CD14-positive monocyte (primary cell): ENCODE results near the gene GRM8. TPM values are rescaled to one million over a fixed set of nuclear protein-coding genes. Genes with fewer than 3 reads are reported as not detected.

Experiments
- DNase-seq, 3 donors: peaks; one replicate each; pipeline ENCODE4 v3.0.0-alpha.2; 2011 to 2022
- H2AFZ ChIP-seq: 2 replicates; pipeline ENCODE4 v1.6.0; 2012; ENCODE audit warnings: mild to moderate bottlenecking, low read depth, low read length, inconsistent platforms; ENCODE audit not compliant: insufficient read depth, poor library complexity, severe bottlenecking
- H3K27ac ChIP-seq, 2 donors: 1 replicate in 1 of 2; 2 replicates in 1 of 2; pipeline ENCODE4 v1.5.1; 2012 to 2013; ENCODE audit warnings: low read length in 2 of 2, control low read depth in 1 of 2, inconsistent platforms in 1 of 2, low read depth in 1 of 2, mild to moderate bottlenecking in 1 of 2
- H3K27me3 ChIP-seq, 2 donors: one replicate each; pipeline versions ENCODE4 v1.6.0 to v1.6.1; 2011 to 2013; ENCODE audit warnings: low read length in 2 of 2; ENCODE audit not compliant: control insufficient read depth in 2 of 2, insufficient read depth in 2 of 2
- H3K36me3 ChIP-seq, 2 donors: replicated peaks in 1 of 2; 1 replicate in 1 of 2; 2 replicates in 1 of 2; pipeline versions ENCODE4 v1.5.1 to v1.6.1; 2012 to 2013; ENCODE audit warnings: low read length in 2 of 2, control low read depth in 1 of 2, inconsistent platforms in 1 of 2, mild to moderate bottlenecking in 1 of 2; ENCODE audit not compliant: insufficient read depth in 2 of 2, control insufficient read depth in 1 of 2
- H3K4me1 ChIP-seq, 2 donors: 1 replicate in 1 of 2; 2 replicates in 1 of 2; pipeline versions ENCODE4 v1.5.1 to v1.6.1; 2012 to 2013; ENCODE audit warnings: low read length in 2 of 2, control low read depth in 1 of 2, inconsistent platforms in 1 of 2, mild to moderate bottlenecking in 1 of 2, moderate library complexity in 1 of 2; ENCODE audit not compliant: insufficient read depth in 2 of 2, control insufficient read depth in 1 of 2
- H3K4me2 ChIP-seq: replicated peaks from 2 replicates; pipeline ENCODE3; 2012; ENCODE audit warnings: low read length, moderate library complexity, mild to moderate bottlenecking; ENCODE audit not compliant: poor library complexity, severe bottlenecking; ENCODE audit errors: extremely low read depth
- H3K4me3 ChIP-seq, 3 experiments: fragments of 200-600 bp in 1 of 3; sonication (generic) in 1 of 3; replicated peaks in 1 of 3; 1 replicate in 2 of 3; 2 replicates in 1 of 3; pipeline ENCODE4 v1.5.1; 2011 to 2013; ENCODE audit warnings: low read length in 3 of 3, mild to moderate bottlenecking in 3 of 3, control low read depth in 2 of 3, low read depth in 2 of 3, inconsistent platforms in 1 of 3, moderate library complexity in 1 of 3
- H3K79me2 ChIP-seq: 2 replicates; pipeline ENCODE4 v1.6.0; 2012; ENCODE audit warnings: mild to moderate bottlenecking, control low read depth, inconsistent platforms, low read length, moderate library complexity; ENCODE audit not compliant: insufficient read depth
- H3K9ac ChIP-seq: 2 replicates; pipeline ENCODE4 v1.6.0; 2017; ENCODE audit warnings: low read length, mild to moderate bottlenecking; ENCODE audit not compliant: insufficient read depth, poor library complexity, severe bottlenecking
- H3K9me3 ChIP-seq, 2 donors: replicated peaks in 1 of 2; 1 replicate in 1 of 2; 2 replicates in 1 of 2; pipeline versions ENCODE4 v1.5.1 to v1.6.1; 2012 to 2013; ENCODE audit warnings: low read length in 2 of 2, control low read depth in 1 of 2; ENCODE audit not compliant: control insufficient read depth in 1 of 2, insufficient read depth in 1 of 2
- H4K20me1 ChIP-seq: 2 replicates; pipeline ENCODE4 v1.6.0; 2012; ENCODE audit warnings: mild to moderate bottlenecking, low read length, control low read depth, moderate library complexity; ENCODE audit not compliant: insufficient read depth
- H3K27ac Mint-ChIP-seq, 7 donors: one replicate each; pipeline ENCODE4 v1.8.0; 2020; ENCODE audit warnings: mild to moderate bottlenecking in 7 of 7, mixed read lengths in 7 of 7, moderate library complexity in 6 of 7, inconsistent platforms in 2 of 7
- H3K27me3 Mint-ChIP-seq, 3 donors: one replicate each; pipeline ENCODE4 v1.8.0; 2021 to 2022; ENCODE audit warnings: low read depth in 3 of 3, mild to moderate bottlenecking in 3 of 3, mixed read lengths in 3 of 3, moderate library complexity in 3 of 3, inconsistent platforms in 1 of 3
- H3K36me3 Mint-ChIP-seq, 2 donors: one replicate each; pipeline ENCODE4 v1.8.0; 2020; ENCODE audit warnings: mixed read lengths in 2 of 2, inconsistent platforms in 1 of 2, mild to moderate bottlenecking in 1 of 2
- H3K4me1 Mint-ChIP-seq: one replicate; pipeline ENCODE4 v1.8.0; 2020; ENCODE audit warnings: mild to moderate bottlenecking, mixed read lengths
- H3K4me3 Mint-ChIP-seq, 2 donors: one replicate each; pipeline ENCODE4 v1.8.0; 2020; ENCODE audit warnings: mild to moderate bottlenecking in 2 of 2, mixed read lengths in 2 of 2, moderate library complexity in 1 of 2
- H3K9me3 Mint-ChIP-seq, 7 donors: one replicate each; pipeline ENCODE4 v1.8.0; 2020 to 2022; ENCODE audit warnings: mixed read lengths in 7 of 7, mild to moderate bottlenecking in 6 of 7, moderate library complexity in 6 of 7, inconsistent platforms in 2 of 7
- WGBS: methylation state at CpG from one replicate; pipeline ENCODE4 v1.1.5; 2013; ENCODE audit warnings: missing lambda C conversion rate; ENCODE audit not compliant: insufficient coverage; 5-methylcytosine and 5-hydroxymethylcytosine counted together
- intact Hi-C, 2 donors: fragments of 100-400 bp; cut with micrococcal nuclease; formaldehyde crosslinking; loops; one replicate each; pipeline versions ENCODE4 v1.15.0 to v1.15.1; 2023
- polyA plus RNA-seq, 3 donors: library from polyadenylated mRNA; depleted of rRNA in 1 of 3; unstranded in 2 of 3; stranded (reverse) in 1 of 3; fragments of 300-500 nt in 2 of 3; fragments of >200 nt in 1 of 3; fragmentation: Illumina TruSeq in 2 of 3; gene quantifications; 1 replicate in 2 of 3; 2 replicates in 1 of 3; pipeline ENCODE4 v1.2.3, GENCODE V29; 2012 to 2021
- TF ChIP-seq, protein P1 (sequence below): fragments of 200-600 bp; IDR thresholded peaks from one replicate; pipeline ENCODE4 v1.8.0; 2022; ENCODE audit warnings: antibody characterized with exemption, mild to moderate bottlenecking

Gene GRM8
- polyA plus RNA-seq, 3 donors, result not detected

DNA sequence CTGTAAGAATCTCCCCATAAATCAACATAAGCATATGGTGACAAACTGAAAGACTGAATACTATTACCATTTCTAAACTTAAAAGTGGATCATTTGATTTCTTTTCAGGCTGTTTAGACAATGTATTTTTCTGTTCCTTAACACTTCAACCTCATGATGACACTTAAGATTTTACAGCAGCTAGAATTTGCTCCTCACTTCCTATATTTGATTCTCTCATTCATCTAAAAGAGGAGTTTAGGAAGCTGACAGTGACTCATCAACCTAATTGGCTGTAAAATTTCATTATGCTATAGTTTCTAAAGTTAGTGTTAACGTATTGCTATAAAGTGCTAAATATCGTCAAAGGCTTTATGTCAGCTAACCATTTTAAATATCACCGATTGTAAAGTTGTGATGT lies 478.7 kb downstream of the GRM8 start:
- H3K27ac ChIP-seq, result no peak overlapping the region
- TF ChIP-seq, protein P1, sequence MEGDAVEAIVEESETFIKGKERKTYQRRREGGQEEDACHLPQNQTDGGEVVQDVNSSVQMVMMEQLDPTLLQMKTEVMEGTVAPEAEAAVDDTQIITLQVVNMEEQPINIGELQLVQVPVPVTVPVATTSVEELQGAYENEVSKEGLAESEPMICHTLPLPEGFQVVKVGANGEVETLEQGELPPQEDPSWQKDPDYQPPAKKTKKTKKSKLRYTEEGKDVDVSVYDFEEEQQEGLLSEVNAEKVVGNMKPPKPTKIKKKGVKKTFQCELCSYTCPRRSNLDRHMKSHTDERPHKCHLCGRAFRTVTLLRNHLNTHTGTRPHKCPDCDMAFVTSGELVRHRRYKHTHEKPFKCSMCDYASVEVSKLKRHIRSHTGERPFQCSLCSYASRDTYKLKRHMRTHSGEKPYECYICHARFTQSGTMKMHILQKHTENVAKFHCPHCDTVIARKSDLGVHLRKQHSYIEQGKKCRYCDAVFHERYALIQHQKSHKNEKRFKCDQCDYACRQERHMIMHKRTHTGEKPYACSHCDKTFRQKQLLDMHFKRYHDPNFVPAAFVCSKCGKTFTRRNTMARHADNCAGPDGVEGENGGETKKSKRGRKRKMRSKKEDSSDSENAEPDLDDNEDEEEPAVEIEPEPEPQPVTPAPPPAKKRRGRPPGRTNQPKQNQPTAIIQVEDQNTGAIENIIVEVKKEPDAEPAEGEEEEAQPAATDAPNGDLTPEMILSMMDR, result no peak
- Mint-ChIP-seq H3K4me1 (no peaks in the 10 kb centered on the region), H3K27ac (no peak overlapping the region), H3K27me3 (no peaks in the 10 kb centered on the region), H3K9me3 (peaks cover 0 to 3% (median 0%) of the 10 kb centered on the region in 7 donors), H3K36me3 (no peaks in the 10 kb centered on the region), H3K4me3 (no peak overlapping the region)
- no peaks in the 10 kb centered on the region for H3K4me1 ChIP-seq
- no peak overlapping the region for H2AFZ ChIP-seq
- no CpG with 5 or more reads among the region's 3 CpGs for WGBS
- DNase-seq, result no peak
- intact Hi-C loops, result no loop called here
- H3K9ac ChIP-seq, result no peak overlapping the region
- H3K4me3 ChIP-seq, result no peak overlapping the region
- no peaks in the 10 kb centered on the region for H3K9me3 ChIP-seq
- H3K27me3 ChIP-seq, result no peaks in the 10 kb centered on the region
- H3K79me2 ChIP-seq, result no peaks in the 10 kb centered on the region
- H4K20me1 ChIP-seq, result no peaks in the 10 kb centered on the region
- H3K36me3 ChIP-seq, result no peaks in the 10 kb centered on the region
- no peak overlapping the region for H3K4me2 ChIP-seq

GRCh38 chr7:126768836-126769235 lies 483.9 kb downstream of the GRM8 start:
- no peaks in the 10 kb centered on the region for H3K4me1 Mint-ChIP-seq
- DNase-seq, result no peak
- no peak overlapping the region for H3K4me3 ChIP-seq
- H3K4me3 Mint-ChIP-seq, result no peak overlapping the region
- H3K4me1 ChIP-seq, result no peaks in the 10 kb centered on the region
- H3K27ac Mint-ChIP-seq, result no peak overlapping the region
- H3K27me3 Mint-ChIP-seq, result peaks cover 0 to 2% (median 0%) of the 10 kb centered on the region in 3 donors
- no peak overlapping the region for H3K9ac ChIP-seq
- no peak overlapping the region for H3K4me2 ChIP-seq
- H3K36me3 ChIP-seq, result no peaks in the 10 kb centered on the region
- H4K20me1 ChIP-seq, result no peaks in the 10 kb centered on the region
- no peak overlapping the region for H2AFZ ChIP-seq
- TF ChIP-seq, protein P1, result no peak
- H3K9me3 ChIP-seq, result no peaks in the 10 kb centered on the region
- no peaks in the 10 kb centered on the region for H3K79me2 ChIP-seq
- no peaks in the 10 kb centered on the region for H3K36me3 Mint-ChIP-seq
- 83% methylated on average over 3 of the region's 5 CpGs for WGBS
- intact Hi-C loops, result no loop called here
- no peak overlapping the region for H3K27ac ChIP-seq
- H3K9me3 Mint-ChIP-seq, result peaks cover 0 to 3% (median 0%) of the 10 kb centered on the region in 7 donors
- no peaks in the 10 kb centered on the region for H3K27me3 ChIP-seq
